HG03139 (cell line): ENCODE measurements around the gene CRLF1.

Source experiments
- ATAC-seq: cut with Tn5 transposase; IDR thresholded peaks from one replicate; pipeline ENCODE4 v1.9.1; 2021; ENCODE audit not compliant: unreplicated experiment

The CRLF1 gene, protein sequence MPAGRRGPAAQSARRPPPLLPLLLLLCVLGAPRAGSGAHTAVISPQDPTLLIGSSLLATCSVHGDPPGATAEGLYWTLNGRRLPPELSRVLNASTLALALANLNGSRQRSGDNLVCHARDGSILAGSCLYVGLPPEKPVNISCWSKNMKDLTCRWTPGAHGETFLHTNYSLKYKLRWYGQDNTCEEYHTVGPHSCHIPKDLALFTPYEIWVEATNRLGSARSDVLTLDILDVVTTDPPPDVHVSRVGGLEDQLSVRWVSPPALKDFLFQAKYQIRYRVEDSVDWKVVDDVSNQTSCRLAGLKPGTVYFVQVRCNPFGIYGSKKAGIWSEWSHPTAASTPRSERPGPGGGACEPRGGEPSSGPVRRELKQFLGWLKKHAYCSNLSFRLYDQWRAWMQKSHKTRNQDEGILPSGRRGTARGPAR

DNA sequence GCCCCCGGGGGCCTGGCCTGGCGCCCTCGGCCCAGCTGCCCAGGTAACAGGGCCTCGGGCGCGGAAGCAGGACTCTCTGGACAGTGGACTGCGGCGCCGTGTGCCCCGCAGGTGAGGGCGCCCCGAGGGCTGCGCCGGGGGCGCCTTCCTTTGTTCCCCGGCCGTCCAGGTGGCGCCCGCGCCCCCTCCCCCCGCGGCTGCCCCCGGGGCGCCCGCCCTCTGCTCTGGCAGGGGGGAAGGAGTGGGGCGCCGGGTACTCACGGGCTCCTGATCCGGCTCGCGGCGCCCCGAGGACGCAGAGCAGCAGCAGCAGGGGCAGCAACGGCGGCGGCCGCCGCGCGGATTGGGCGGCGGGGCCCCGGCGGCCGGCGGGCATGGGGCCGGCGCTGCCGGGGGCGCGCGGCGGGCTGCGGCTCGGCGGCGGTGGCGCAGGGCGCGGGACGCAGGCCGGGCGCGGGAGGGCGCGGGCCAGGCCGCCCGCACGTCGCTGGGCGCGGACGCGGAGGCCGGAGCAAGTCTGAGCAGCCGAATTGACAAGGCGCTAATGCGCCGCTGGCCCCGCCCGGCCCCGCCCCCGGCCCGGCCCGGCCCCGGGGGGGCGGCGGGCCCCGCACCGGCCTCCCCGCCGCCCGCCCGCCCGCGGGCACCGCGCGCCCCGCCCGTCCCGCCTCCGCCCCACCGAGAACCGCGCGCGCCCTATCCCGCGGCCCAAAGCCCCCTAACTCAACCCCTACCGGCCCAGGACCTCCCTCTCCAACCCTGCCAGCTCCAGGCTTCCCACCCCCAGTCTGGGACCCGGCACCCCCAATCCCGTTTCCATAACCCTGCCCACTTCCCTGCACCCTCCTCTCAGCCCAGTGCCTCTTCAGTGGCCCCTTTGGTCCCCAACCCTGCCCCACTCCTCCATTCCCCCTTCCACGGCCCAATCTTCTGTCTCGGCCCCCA is at the start of gene CRLF1:
Gene CRLF1, minus strand, starts transcription at position 519 of the 945 bp plus-strand sequence. Its CDS starts 143 bp downstream, at position 376.
- no peak for ATAC-seq

DNA sequence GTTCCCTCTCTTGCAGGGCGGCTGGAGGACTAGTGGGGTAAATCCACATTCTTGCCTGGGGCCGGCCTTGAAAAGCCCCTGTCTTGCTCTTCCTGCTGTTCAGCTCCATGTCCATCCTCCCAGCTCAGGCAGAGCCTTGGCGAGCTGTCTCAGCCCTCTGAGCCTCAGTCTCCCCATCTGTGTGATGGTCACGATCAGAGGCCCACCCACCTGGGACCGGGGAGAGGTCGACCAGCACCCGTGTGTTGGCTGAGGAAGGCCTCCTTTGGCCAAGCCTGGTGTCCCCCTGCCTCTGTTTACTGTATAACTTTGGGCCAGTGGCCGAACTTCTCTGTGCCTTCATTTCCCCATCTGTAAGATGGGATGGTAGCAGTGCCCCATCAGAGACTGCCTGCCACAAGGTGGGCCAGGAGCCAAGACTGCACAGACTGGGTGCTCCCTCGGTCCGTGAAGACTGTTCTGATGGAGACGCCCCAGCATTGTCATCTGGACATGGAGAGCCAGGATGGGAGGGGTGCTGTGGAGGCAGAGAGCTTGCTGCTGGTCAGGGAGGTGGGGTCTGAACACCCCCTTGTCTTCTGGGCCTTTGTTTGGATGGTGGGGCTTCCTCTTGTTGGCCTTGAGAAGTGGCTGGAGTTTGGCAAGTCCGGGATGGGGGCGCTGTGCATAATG is 48.7 kb upstream of the CRLF1 start:
- no peak for ATAC-seq

DNA sequence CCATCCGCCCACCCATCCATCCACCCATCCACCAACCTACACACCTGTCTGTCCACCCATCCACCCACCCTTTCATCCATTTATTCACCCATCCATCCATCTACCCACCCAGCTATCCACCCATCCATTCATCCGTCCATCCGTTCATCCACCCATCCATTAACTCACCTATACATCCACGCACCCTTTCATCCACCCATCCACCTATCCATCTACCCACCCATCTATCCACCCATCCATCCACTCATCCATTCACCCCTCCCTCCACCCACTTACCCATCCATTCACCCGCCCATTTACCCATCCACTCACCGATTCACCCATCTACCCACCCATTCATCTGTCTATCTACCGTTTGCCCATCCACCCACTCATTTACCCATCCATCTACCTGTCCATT is 47.9 kb upstream of the CRLF1 start:
- ATAC-seq = no peak

DNA sequence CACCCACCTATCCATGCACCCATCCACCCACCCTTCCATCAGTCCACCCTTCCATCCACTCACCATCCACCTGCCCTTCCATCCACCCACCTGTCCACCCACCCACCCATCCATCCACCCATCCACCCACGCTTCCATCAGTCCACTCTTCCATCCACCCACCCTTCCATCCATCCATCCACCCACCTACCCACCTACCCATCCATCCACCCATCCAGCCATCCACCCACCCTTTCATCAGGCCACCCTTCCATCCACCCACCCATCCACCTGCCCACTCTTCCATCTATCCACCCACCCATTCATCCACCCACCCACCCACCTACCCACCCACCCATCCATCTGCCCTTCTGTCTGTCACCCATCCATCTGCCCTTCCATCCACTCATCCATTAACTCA is 47.3 kb upstream of the CRLF1 start:
- no peak for ATAC-seq

DNA sequence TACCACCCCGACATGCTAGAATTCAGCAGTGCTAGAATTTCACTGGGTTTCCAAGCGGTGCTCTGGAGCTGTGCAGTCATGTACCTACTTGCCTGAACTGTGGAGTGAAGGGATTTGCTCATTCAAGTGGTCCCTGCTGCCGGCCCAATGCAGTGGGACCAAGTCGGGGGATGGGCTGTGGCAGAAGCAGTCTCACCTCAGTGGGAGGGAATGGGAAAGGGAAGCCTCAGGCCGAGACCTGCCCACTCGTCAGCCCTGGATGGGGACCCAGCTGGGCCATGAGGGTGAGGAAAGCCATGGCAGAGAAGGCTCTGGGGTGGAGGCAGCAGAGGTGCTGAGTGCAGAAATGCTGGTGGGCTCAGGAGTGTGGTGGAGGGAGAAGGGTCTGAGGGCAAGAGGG is 45.1 kb upstream of the CRLF1 start:
- ATAC-seq = no peak

DNA sequence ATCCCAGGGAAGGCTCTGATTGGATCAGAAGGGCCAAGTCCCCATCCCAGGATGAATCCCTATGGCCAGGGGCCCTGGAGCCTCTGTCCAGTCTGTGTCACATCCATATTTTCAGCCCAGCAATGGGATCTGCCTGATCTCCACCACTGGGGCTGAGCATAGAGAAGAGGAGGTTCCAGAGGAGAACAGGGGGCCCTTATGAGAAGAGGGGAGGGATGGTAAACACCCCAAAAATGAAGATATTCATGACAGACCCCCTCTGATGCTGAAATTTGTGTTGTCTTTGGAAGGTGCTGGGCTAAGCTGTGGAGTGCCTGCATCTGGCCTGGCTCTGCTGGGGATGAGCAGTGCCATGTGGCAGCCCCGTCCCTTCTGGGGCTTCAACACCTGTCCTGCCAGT is 44.7 kb upstream of the CRLF1 start:
- ATAC-seq = no peak

DNA sequence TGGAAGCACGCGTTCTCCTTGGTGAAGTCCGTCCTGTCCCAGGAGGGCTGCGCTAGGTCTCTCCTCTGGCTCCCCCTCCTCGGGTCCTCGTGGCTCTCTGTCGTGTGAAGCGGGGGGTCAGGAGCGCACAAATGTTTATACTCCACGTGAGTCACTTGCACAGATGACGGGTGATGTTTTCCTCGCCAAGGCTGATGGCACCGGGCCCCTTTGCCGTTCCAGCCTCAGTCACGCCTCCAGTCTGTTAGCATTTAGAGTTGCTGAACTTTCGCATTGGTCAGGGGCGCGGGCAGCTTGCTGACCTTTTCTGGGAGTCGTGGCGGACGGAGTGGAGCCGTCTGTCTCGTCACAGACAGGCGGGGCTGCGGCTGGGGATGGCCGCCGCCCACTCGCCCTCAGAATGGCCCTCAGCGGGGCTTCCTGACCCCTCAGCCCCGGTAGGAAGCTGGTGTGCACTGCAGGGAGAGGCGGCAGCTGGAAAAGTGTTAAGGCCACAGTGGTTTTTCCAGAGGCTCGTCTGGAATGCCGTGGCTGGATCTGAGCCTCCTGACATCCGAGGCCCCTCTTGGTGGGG is 44.0 kb upstream of the CRLF1 start:
- no peak for ATAC-seq

DNA sequence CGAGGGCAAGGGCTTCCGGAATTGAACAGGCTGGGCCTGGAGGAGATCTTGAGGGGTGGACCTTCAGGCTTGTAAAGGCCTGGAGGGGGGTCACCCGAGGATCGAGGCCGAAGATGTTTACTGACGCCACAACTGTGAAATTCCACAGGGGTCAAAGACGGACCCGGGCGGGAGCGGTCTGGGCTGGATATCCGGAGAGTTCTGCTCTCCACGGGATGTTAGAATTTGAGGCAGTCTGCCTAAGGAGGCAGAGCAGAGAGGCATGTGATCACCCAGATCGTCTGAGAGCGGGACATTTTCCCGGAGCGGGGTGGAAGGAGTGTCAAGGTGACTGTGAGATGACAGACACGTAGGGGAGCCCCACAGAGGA is 43.4 kb upstream of the CRLF1 start:
- no peak for ATAC-seq

DNA sequence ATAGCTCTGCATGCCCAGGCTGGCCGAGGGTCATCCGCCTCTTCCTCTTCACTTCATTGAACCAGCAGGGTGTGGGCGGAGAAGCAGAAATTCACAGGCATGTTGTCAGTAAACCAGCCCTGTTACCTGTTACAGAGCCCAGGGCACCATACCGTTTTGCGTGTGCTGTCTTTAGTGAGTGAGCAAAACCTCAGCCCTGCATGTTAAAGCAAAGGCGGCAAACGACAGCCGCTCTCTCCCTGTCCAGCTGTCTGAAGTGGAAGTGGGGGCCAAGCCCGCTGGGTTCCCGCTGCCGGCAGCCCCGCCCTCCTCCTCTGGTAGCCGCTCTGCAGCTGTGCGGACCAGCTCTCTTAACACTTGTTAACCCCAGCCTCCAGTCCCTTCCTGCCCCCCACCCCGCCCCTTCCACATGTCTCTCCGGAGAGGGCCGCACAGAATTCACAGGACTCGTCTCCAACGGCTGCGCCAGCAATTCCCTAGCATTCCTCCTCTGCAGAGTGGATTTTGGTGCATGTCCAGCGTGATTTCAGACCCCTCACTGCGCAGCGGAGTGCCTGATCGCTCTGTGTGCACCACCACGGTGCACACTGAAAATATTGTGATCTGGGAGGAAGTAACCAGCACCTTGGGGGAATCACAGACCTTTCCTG is 42.9 kb upstream of the CRLF1 start:
- no peak for ATAC-seq

DNA sequence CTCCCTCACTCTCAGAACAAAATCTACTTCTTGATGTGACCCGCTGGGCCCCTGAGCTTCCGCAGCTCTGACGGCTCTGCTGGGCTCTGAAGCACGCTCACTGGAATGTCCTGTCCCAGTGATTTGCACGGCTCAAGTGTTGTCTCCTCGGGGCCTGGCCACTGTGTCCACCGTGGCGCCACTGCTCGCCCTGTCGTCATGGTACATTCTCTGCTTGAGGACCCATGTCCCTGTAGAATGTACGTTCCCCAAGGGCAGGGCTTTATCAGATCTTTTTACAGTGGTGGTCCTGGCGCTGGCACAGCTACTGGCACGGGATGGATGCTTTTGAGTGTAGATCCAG is 42.3 kb upstream of the CRLF1 start:
- no peak for ATAC-seq

DNA sequence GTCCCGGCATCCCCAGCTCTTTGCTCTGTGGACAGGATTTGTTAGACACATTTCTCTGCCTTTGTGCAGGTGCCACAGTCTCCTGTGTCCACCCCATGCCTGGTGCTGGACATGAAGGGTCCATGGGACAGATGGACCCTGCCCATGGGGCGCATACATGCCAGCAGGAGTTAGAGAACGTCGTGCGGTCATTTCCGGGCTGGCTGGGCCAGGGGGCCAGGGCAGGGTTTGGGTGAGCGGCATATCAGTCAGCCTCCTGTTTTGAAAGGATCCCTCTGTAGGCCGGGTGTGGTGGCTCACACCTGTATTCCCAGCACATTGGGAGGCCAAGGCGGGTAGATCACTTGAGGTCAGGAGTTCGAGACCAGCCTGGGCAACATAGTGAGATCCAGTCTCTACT is 41.2 kb upstream of the CRLF1 start:
- no peak for ATAC-seq

DNA sequence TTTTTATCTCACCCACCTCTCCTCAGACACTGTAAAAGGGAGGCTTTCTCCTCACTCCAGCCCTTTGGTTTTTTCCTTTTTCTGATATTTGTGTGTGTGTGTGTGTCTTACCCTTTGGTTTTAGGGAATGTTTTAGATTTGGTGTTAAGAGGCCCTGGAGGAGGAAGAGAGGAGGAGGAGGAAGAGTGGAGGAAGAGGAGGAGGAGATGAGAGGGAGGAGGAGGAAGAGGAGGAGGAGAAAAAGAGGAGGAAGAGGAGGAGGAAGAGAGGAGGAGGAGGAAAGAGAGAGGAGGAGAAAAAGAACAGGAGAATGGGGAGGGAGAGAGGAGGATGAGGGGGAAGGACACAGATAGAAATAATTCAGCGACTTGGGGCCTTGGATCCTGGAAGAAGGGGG is 40.8 kb upstream of the CRLF1 start:
- ATAC-seq = no peak

DNA sequence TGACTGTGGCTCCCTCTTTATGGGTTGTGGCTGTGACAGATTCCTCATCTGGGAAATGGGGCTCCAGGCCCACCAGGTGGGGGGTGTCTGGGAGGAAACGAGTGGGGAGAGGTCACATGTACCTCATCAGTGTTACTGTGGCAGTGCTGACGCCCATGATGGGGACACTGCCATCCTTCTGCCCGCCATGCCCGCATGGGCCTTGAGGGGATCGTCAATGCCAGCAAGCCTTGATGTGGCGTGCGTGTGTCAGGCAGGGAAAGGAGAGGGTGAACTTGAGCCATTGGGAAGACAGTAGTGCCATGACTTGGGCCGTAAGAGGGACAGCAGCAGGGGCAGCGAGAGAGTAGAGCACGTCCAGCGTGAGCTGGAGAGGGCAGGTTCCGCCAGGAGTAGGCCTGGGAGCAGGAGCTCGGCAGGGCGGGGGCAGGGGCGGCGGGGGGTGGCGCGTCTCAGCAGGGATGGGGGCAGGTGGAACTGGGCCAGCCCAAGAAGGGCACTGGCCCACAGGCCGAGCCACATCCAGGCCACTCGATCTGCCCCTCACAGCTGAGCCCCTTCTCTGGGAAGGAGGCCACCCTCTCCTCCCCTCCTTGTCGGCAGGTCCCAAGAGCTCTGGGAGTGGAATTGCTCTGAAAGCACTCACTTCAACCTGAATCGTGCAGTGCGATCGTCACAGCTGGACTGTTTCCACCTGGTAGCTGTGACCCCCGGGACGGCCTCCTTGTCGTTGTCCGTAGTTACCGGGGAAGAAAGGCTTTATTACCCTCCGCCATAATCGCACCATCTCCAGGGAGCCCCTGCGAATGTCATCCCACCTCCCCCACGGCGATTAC is 40.2 kb upstream of the CRLF1 start:
- ATAC-seq = no peak

DNA sequence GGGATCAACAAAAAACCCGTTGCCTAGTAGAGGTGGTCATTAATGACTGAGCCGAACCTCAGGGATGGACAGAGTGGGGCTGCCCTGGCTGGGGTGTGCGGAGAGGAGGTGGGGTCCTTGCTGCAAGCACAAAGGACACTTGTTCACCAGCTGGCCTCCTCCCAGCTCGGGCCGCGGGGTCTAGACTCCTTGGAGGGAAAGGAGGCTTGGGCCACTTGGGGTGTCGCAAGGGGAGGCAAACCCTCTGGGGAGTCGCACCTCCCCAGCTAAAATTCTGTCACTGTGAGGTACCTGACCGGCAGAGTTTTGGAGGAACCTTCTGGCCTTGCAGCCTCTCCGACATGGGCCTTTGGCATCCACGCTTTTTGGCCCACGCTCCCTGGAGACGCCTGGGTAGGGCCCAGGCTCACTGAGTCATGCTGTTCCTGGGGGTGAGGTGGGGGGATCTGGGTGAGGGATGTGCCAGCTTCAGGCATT is 38.5 kb upstream of the CRLF1 start:
- ATAC-seq = no peak

DNA sequence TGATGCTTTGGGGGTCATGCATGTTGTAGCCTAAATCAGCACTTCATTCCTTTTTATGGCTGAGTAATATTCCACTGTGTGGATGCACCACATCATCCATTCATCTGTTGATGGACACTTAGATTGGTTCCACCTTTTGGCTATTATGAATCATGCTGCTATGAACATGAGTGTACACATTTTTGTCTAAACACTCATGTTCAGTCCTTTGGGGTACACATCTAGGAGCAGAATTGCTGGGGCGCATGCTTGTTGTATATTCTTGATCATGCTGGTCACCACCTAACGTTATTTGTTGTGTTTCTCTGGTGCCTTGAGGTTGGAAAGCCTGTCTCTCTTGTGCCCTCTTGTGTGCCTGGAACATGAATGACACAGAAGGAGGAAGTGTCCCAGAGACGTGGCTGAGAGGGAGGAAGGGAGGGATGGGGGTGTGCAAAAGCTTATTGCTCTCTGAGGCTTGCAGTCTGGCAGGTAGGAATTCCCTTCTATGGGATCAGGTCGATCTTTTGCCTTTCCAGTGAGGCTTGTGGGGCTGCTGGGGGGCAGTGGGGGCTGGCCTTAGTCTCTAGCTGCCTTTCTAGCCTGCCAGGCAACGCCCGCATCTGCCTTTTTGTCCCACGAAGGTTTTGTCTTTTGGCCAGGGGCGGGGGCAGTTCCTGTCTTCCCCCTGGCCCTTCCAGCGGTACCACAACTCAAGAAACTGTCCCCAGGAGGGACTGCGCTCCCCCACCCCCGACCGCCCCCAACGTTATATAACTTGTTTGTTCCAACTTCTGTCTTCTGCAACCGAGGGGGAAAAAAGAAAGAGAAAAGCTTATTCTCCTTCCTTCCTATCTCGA is 37.8 kb upstream of the CRLF1 start:
- no peak for ATAC-seq

DNA sequence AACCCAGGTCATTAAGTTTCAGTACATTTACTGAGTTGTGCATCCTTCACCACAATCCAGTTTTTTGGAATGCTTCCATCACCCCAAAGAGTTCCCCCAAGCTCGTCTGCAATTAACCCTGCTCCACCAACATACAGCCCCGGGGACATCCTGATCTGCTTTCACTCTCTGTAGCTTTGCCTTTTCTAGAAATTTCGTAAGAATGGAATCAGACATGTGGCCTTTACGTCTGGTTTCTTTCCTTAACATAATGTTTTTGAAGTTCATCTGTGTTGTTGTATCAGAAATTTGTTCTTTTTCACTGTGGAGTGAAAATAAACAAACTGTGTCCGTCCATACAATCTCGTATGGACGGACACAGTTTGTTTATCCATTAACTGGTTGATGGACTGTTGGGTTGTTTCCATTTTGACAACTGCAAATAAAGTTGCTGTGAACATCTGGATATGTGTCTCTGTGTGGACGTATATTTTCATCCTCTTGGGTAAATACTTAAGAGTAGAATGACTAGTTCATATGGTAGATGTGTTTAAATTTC is 33.2 kb upstream of the CRLF1 start:
- no peak for ATAC-seq

DNA sequence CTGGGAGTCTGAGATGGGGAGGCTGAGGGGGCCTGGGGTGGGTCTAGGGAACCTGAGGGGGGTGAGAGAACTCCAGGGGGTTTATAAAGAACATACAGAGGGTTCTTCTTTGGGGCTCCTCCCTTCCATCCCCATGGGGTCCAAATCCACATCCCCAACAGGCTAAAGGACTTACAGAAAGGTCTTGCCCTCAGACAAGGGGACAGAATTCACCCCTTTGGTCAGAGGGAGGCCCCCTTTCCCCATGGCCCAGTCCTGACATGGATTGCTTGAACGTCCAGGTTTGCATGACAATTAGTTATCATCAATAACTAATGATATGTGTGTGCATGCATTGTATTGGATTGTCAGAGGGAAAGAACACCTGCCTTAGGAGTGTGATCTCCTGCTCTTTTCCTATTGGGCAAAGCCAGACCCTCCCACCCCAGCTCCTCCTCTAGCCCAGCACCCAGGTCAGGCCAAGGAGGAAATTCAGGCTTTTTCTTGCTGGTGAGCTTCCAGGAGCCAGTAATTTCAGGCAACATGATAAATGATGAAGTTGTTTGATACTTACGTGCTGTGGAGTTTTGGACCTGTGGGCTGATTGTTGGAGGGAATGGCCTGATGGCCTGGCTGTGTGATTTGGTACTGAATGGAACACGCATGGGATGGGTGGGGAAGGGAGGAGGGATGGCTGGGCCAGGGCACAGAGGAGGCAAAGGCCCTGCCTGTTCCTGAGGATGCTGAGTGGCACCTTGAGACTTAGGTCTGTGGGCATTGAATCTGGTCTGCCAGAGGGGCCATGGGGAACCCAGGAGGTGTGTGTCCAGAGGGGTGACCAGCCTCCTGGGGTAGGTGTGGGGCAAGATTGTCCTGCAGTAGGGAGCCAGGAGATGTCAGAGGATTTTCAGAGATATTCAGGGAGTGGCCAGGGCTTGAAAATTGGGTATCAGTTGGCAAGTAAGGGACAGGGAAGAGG is 31.4 kb upstream of the CRLF1 start:
- ATAC-seq = no peak
